Stimulated activated CD4-positive, alpha-beta T cell treated with anti-CD3 and anti-CD28 coated beads, Interleukin-12 subunit alpha, Interleukin-12 subunit beta, amount 100 ng/mL, for 24 hours (primary cell): ENCODE measurements around the gene SSH2.
A peak's percentile ranks its signal among the peaks of the same experiment; 100 is the strongest.
"Not testable (repeated sequence)": the region's sequence is repeated elsewhere in the genome, so short reads cannot be mapped to it uniquely, and the experiment has no call there.

Experiments used
- DNase-seq, 2 experiments: peaks; one replicate each; pipeline ENCODE4 v3.0.0-alpha.2; 2020; ENCODE audit warnings: low read depth in 2 of 2

Gene SSH2

DNA sequence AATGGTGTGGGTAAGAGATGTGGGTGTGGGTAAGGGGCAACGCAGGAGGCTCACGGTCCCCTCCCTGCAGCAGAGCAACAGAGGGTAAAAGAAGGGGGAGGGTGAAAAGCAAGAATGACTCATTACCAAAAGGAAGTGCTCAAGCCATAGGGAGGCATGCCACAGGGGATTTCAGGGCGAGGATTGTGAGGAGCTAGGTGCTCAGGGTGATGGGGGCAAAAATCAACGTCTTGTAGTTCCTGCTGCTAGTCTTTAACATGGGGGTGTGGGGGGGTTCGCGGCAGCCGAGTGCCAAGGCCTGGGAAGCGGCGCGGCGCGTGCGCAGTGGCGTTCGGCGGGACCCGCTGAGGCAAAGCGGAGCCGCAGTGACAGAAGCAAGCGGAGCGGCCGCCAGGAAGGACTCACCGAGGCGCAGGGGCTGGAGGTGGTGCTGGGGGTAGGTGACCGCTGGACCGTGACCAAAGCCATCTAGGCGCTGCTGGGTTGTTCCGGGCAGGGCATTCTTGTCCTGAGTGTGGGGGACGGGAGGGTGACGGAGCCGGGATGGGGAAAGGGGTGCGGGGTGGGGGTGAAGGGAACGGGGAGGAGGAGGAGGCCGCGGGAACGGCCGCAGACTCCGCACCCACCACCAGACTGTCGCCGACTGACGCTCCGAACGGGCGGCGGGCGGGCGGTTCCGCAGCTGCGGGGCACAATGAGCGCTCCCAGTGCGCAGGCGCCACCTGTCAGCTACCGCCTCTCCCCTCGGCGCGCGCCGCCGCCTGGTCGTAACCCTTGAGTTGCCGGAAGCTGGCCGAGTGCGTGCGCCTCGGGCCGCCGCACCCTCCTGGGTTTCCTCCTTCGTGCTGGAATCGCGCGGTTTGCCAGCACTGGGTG is at the start of gene SSH2:
TSS of gene SSH2 (minus strand) at position 696 of the 876 bp plus-strand sequence. CDS start at position 468, 228 bp downstream.
- peak; percentile 81 to 82 for DNase-seq

GRCh38 chr17:29977836-29978235 is 47.8 kb upstream of the SSH2 start:
- no peak for DNase-seq

- no peak for DNase-seq
Observed at GRCh38 chr17:29973005-29973404, 43.0 kb upstream of the SSH2 start.

DNA sequence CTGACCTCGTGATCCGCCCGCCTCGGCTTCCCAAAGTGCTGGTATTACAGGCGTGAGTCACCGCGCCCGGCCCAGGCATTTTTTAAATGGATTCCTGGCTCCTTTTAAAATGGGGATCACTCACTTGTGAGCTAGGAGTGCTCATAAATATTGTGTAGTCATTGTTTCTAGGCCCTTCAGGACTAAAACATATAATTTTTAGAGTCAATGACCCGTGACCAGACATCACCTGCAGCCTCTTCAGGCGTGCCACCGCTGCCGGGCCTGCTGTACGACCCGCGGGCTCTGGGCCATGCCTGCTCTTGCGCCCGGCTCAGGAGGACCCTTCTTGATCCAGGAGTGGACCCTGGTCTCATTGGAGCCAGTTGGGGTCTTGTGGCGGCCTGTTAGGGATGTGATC is 42.2 kb upstream of the SSH2 start:
- DNase-seq: no peak

- DNase-seq: no peak
Observed at GRCh38 chr17:29968271-29968670, 38.2 kb upstream of the SSH2 start.

DNA sequence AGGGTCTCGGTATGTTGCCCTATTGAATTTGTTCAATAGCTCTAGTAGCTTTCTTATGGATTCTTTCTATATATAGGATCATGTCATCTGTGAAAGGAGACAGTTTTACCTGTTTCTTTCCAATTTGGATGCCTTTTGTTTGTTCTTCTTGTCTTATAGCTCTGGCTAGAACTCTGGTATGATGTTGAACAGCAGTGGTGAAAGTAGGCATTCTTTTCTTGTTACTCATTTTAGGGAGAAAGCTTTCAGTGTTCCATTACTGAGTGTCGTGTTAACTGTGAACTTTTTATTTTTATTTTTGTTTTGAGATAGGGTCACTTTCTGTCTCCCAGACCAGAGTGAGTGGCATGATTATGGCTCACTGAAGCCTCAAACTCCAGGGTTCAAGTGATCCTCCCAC is 32.6 kb upstream of the SSH2 start:
- DNase-seq: no peak

GRCh38 chr17:29959658-29960337 is 29.8 kb upstream of the SSH2 start:
- no peak for DNase-seq

GRCh38 chr17:29958947-29959657 is 29.1 kb upstream of the SSH2 start:
- no peak for DNase-seq

GRCh38 chr17:29957488-29957887 is 27.5 kb upstream of the SSH2 start:
- not testable (repeated sequence) for DNase-seq

DNA sequence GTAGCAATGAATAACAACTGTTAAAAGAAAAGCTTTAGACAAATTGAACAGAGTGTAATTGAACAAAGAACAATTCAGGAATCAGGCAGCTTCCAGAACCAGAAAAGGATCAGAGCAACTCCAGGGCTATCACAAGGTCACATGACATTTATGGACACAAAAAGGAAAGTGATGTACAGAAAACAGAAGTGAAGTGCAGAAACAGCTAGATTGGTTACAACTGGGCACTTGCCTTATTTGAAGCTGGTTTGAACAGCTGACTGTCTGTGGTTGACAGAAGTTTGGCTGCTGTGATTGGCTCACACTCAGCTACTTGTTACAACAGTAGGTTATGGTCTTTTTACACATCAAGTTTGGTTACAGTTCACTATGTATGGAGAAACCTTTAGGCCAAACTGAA is 26.2 kb upstream of the SSH2 start:
- no peak for DNase-seq

DNA sequence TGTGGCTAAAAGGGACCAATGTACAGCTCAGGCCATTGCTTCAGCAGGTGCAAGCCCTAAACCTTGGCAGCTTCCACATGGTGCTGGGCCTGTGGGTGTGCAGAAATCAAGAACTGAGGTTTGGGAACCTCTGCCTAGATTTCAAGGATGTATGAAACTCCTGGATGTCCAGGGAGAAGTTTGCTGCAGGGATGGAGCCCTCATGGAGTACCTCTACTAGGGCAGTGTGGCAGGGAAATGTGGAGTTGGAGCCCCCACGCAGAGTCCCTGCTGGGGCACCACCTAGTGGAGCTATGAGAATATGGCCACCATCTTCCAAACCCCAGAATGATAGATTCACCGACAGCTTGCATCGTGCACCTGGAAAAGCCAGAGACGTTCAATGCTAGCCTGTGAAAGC is 24.4 kb upstream of the SSH2 start:
- DNase-seq: no peak

- DNase-seq: no peak
Observed at GRCh38 chr17:29949696-29950095, 19.7 kb upstream of the SSH2 start.

- no peak for DNase-seq
Observed at GRCh38 chr17:29948448-29949215, 18.6 kb upstream of the SSH2 start.

DNA sequence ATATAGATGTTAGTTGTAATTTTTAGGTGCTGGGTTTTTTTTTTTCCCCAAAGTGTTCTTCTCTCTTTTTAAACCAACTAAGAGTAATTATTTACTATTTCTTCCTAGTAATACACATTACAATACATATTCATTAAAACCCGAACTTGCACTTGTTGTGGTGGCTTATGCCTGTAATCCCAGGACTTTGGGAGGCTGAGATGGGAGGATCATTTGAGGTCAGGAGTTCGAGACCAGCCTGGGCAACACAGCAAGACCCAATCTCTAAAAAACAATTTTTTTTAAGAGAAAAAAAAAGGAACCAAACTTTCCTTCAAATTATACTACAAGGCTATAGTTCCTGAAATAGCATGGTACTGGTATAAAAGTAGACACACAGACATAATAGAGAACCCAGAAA is 15.3 kb upstream of the SSH2 start:
- no peak for DNase-seq

GRCh38 chr17:29941334-29941733 is 11.3 kb upstream of the SSH2 start, which contains the start of gene EFCAB5:
TSS of gene EFCAB5 (plus strand) at chr17:29941634. CDS start at chr17:29941797, 163 bp downstream.
- DNase-seq: no peak

DNA sequence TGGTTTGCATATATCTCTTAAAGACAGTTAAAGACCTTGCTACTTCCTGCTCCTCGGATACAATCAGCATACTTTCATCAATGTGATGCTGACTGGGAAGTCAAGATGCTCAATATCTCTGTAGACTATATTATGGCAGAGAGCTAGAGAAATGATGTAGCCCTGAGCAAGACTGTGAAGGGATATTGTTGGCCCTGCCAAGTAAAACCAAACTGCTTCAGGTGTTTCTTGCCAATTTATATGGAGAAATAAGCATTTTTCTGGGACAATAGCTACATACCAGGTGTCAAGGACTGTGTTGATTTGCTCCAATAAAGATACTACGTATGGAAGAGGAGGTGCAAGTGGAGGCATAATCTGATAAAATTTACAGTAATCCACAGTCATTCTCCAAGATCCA is 6.7 kb upstream of the SSH2 start:
- DNase-seq: no peak

GRCh38 chr17:29935909-29936308 is 5.9 kb upstream of the SSH2 start:
- DNase-seq: not testable (repeated sequence)

DNA sequence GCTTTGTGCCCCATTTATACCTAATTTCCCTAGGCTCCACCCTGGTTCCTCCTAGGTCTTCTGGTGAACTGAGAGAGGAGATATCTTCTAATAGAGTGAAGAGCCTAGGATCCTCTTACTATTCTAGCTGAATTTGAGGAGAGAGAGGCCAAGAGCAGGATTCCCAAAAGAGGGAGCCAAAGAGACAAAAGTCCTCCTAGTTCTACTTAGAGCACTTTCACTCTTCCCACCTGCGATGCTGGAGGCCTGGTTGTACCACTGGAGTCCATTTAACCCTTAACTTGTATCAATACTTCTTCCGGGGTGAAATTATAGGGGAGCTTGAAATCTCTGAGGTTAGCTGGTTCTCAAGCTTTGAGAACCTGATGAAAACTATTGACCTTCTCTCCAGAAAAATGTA is 3.4 kb upstream of the SSH2 start:
- DNase-seq: no peak

- DNase-seq: peak; percentile 30 to 38
Observed at GRCh38 chr17:29931231-29931932, 1.4 kb upstream of the SSH2 start.

DNA sequence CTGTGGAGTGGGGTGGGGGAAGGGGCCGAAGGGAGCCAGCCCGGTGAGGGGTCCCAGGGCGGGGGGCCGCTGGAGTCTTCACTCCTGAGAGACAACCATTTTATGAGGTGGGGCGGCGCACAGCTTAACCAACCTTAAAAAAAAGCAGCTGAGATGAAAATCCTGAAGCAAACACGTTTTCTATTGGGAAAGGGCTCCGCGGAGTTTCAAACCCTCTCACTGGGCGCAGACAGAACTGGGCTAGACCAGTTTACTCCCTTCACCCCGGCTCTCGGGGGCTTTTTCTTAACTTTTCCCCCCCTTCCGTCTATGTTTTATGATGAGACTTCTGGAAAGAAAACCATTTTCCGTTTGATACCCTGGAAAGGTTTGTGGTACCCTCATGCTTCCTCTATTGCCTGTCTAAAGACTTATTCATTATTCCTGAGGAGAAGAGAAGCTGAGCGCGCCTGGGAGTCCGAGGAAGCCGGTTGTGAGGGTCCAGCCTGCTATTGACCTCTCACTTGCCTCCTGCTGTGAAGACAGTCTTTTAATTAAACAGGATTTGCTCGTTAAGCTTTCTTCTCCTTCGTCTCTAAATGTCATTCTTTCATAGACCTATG is 482 bp upstream of the SSH2 start:
- DNase-seq: no peak
